Measurements from ENCODE around the gene SLC2A11.
A peak's percentile ranks its signal among the peaks of the same experiment; 100 is the strongest.

The SLC2A11 gene

DNA sequence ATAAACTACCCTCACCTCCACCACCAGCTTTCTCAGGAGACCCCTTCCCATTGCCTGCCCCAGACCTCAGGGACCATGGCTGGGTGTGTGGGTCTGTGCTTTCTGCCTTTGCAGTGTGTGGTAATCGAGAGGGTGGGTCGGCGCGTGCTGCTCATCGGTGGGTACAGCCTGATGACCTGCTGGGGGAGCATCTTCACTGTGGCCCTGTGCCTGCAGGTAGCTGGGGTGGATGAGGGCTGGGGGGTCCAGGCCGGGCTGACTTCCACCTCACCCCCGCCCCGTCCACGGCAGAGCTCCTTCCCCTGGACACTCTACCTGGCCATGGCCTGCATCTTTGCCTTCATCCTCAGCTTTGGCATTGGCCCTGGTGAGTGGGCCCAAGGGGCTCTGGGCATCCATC is 26.0 kb downstream of the SLC2A11 start:
- TF ChIP-seq, protein P1, sequence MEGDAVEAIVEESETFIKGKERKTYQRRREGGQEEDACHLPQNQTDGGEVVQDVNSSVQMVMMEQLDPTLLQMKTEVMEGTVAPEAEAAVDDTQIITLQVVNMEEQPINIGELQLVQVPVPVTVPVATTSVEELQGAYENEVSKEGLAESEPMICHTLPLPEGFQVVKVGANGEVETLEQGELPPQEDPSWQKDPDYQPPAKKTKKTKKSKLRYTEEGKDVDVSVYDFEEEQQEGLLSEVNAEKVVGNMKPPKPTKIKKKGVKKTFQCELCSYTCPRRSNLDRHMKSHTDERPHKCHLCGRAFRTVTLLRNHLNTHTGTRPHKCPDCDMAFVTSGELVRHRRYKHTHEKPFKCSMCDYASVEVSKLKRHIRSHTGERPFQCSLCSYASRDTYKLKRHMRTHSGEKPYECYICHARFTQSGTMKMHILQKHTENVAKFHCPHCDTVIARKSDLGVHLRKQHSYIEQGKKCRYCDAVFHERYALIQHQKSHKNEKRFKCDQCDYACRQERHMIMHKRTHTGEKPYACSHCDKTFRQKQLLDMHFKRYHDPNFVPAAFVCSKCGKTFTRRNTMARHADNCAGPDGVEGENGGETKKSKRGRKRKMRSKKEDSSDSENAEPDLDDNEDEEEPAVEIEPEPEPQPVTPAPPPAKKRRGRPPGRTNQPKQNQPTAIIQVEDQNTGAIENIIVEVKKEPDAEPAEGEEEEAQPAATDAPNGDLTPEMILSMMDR (conservative IDR thresholded peaks at IDR 0.05): no peak
- no peak overlapping the region for H3K27ac ChIP-seq

DNA sequence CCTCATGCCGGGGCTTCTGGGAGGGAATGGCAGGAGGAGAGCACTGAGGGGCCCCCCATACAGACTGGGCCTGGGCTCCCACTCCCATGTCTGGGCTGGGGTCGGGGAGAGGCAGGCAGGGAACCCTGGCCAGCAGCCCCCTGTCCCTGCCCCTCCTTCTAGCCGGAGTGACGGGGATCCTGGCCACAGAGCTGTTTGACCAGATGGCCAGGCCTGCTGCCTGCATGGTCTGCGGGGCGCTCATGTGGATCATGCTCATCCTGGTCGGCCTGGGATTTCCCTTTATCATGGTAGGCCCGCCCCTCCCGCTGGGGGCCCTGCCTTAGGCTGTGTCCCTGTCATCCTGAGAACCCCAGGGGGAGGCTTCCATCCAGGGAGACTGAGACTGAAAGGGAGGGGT is 26.5 kb downstream of the SLC2A11 start:
- no peak overlapping the region for H3K27ac ChIP-seq

DNA sequence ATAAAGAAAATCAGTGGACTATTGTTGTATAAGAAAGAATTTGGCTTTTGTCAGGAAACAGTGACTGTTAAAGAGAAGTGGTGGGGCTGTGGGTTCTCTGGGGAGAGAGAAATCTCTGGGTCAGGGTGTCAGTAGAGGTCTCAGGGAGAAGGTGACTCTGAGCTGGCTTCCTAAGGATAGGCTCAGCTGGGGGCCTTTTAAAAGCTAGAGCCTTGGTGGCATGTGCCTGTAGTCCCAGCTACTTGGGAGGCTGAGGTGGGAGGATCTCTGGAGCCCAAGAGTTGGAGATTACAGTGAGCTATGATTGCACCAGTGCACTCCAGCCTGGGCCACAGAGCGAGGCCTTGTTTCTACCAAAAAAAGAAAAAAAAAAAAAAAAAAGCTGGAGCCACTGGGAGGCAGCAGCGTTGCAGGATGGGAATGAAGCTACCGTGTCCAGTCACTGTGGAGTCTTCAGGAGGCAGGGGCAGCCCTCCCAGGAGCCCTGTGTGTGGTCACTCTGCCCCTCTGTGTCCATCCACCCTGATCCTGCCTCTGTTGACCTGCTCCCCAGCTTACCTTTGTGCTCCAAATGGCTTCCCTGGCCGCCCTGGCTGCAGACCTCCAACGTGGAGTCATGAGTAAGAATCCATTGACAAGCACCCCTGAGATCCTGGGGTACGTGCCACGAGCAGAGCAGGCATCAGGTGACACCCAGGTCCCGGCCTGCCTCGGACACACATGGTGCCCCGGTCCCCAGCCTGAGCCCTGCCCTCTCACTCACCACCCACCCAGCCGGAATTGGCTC is 31.1 kb downstream of the SLC2A11 start:
- TF ChIP-seq, protein P1 (conservative IDR thresholded peaks at IDR 0.05): peak; percentile 33; the same call in 1 of the 2 replicates
- H3K27ac ChIP-seq: no peak overlapping the region

More for the DNA sequence above, 26.5 kb downstream of the SLC2A11 start:
- TF ChIP-seq, protein P1 (conservative IDR thresholded peaks at IDR 0.05): no peak

DNA sequence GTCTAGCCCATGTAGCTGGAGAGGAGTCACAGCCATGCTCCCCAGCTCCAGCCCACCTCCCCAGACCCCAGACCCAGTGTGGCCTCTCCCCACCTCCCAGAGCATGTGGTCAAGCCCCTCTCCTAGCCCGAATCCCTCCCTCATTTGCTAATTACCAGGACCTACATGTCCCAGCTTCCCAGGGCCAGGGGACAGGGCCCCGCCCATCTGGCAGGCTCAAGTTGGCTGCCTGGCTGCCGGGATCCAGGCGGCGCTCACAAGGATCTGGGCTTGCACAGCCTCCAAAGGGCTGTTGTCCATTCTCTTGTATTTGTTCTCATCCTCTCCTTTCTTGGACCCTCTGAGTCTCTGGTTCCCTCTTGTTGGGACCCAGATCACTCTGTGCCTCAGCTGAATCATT is 31.9 kb downstream of the SLC2A11 start:
- TF ChIP-seq, protein P1 (conservative IDR thresholded peaks at IDR 0.05): no peak
- no peak overlapping the region for H3K27ac ChIP-seq

DNA sequence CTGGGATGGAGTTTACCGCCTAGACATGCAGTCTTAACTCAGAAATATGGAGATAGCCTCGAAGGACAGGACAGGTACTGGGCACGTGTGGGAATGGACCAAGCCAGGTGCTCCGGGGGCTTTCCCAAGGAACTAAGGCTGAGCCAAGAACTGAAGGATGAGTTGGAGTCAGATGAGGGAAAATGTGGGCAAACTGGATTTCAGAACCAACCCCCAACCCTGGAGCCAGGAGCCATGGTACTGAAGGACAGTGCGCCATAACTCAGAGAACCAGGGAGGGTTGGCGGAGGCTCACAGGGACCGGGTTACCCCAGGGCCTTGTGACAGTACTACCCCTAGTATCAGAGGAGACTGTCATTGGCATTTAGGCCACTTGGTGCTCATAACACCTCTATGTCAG is 34.1 kb downstream of the SLC2A11 start:
- H3K27ac ChIP-seq: no peak overlapping the region
- TF ChIP-seq, protein P1 (conservative IDR thresholded peaks at IDR 0.05): no peak

DNA sequence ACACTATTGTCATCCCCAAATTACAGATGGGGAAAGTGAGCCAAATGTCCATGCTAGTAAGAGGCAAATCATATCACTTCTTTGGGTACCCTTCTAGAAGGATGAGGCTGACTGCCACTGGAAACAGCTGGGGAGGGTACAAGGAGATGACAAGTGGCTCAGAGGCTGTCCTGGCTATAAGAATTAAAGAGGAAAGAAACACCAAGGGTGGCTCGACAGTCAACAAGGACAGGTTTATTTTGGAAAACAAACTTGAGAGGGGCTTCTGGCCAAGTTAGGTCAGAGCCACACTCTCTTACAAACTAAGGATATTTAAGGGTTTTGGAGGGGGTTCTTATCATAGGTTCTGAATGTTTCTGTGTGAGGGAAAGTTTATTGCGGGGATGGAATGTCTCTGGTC is 34.5 kb downstream of the SLC2A11 start:
- H3K27ac ChIP-seq: no peak overlapping the region
- TF ChIP-seq, protein P1 (conservative IDR thresholded peaks at IDR 0.05): no peak

DNA sequence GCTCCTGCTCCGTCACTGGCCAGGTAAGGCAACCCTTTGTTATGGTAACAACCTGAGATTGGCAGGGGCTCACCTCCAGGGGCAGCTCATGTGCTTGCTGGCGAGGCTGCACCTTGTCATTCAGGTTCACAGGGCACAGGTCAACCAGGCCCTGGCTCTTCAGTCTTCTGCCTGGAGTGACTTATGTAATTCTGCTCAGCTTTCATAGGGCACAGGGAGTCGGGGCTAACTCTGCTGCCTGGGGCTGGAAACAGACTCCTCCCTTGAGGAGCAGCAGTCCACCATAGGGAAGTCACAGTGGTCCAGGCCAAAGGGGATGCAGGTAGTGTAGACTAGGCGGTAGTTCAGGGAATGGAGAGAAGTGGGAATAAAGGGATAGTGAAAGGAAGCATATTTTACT is 35.0 kb downstream of the SLC2A11 start:
- peak overlapping the region; percentile 95; the same call in 1 of the 2 replicates for H3K27ac ChIP-seq
- TF ChIP-seq, protein P1 (conservative IDR thresholded peaks at IDR 0.05): no peak

All from VCaP (cell line).